Endothelial cell of hepatic sinusoid (primary cell): ENCODE data around the gene SLC35B4.
"Not testable (repeated sequence)": the region's sequence is repeated elsewhere in the genome, so short reads cannot be mapped to it uniquely, and the experiment has no call there.

Experiments used
- in situ Hi-C: cut with HindIII; loops from 2 replicates; pipeline ENCODE4 v1.10.0; 2017; ENCODE audit warnings: low sequenced_read_pairs

Gene SLC35B4

DNA sequence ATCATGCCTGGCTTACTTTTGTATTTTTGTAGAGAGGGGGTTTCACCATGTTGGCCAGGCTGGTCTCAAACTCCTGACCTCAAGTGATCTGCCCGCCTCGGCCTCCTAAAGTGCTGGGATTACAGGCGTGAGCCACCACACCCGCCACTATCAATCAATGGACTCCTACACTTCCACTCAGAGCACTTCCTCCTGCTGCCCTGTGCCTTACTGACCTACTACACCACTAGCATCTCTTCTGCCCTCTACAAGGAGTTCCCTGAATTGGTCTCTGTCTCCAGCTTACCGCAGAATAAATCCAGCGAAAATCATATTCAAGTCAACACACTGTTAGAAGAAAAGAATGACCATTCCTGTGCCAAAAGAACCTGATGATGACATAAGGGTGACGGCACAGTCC is 20.7 kb downstream of the SLC35B4 start:
- in situ Hi-C loops, result not testable (repeated sequence)

DNA sequence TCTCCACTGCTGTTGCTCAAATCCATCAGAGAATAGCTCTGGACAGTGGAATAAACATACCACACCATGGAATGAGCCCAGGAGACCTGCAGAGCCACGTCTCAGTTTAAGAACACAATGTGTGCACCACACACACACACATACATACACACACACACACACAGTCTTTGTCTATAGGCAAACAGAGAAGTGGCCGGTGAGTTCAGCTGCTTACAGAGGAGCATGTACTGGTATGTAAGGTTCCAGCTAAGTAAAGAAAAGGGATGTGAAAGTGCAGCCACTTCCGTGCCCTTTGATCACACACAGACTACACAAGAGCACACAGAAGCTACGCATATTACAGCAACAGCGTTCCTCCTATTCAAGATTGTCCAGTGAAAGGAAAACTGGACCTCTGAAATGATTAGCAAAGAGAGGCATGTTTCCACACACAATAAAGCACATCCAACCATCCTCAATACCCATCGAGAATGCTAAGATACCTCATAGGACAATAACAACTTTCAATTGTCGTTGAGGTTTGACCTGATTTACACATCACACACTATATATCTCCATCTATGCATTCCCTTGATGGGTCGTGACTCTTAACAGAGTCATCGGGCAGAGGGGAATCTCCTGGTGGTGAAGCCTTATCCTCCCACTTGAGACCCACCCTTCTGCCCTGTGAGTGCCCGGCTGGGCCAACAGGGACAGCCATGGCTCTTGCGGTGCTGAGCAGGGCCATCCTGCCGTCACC is 23.6 kb downstream of the SLC35B4 start:
- in situ Hi-C loops, result no loop called here

DNA sequence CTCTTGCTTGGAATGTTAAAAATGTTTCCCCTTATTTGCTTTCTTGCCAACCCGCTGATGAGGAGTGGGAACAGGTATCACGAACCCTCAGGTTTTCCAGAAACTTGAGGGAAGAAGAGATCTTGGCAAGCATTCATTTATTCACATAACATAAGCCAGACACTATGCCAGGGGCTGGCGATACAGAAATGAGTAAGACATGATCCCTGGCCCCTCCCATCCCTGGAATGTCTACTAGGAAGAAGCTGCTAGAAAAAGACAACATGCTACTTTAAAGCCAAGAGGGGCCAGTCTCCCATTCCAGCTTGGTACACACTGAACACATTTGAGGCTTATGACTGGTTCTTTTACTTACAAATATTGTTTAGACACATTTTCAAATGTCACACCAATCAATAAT is 26.4 kb downstream of the SLC35B4 start:
- in situ Hi-C loops, result no loop called here

DNA sequence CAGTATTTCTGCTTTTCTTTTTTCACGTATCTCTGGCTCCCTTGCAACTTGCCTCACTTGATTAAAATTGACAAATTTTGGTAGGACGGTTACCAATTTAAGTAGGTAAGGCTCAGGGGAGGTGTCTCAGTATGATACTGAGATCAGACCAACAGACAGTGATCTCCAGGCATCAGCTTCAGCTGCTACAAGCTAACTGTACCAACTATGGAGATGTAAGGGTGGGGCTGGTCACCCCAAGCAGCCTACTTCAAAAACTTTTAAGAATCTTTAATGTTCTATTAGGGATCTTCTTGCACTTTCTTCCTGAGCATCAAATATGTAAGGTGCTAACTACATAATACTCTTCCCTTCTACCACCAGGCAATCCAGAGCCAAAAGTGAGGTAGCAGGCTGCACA is 26.9 kb downstream of the SLC35B4 start:
- in situ Hi-C loops, result no loop called here

DNA sequence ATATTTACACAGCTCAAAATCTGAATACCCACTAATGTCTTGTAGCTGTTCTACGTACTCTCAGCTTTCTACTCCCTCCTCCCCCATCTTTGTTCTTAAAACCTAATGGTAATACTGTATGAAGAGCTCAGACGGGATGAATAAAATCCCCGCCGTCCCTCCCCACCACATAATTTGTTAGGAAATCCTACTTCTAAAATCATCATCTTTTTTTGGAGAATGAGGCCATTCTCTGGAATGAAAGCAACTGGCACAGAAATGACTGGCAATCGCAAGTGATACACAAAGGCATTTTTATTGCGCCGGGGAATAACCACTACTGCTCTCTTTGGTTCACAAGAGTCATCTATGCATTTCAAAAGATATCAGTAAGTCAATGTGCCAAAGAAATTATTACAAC is 27.3 kb downstream of the SLC35B4 start:
- in situ Hi-C loops, result no loop called here

DNA sequence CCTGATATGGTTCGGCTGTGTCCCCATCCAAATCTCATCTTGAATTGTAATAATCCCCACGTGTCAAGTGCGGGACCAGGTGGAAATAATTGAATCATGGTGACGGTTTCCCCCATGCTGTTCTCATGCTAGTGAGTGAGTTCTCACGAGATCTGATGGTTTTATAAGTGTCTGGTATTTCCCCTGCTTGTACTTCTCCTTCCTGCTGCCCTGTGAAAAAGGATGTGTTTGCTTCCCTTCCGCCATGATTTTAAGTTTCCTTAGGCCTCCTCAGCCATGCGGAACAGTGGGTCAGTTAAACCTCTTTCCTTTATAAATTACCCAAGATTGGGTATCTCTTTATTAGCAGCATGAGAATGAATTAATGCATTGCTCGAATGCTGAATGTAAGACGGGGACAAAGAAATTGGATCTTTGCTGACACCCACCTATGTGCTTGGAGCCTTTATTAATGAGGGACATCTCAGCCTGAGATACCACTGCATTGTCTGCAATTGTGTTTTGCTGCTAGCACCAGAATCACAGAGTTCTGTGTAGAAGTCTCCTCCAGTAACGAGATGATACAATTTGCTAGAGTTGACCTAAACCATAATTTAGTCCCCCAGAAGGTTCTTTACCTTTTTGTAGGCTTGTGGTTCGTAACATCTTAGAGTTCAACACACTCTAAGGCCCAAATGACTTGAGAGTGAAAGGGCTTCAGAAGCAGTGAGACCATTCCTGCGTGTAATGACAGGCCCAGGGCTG is 28.6 kb downstream of the SLC35B4 start:
- in situ Hi-C loops, result no loop called here

DNA sequence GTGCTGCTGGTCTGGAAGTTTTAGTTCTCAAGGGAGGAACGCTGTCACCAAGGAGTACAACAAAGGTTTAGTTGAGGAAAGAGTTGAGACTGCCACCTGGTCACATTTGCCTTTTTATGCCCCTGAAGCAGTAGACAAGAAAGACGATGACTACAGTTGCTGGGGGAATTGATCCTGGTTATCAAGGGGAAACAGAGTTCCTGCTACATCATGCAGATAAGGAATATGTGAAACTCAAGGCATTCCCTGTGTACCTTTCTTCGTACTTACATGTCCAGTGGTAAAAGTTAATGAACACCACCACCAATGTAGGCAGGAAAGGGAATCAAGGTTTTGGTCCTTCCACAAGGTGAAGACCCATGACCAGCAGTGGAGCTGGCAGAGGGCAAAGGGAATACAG is 31.8 kb downstream of the SLC35B4 start:
- in situ Hi-C loops, result no loop called here

DNA sequence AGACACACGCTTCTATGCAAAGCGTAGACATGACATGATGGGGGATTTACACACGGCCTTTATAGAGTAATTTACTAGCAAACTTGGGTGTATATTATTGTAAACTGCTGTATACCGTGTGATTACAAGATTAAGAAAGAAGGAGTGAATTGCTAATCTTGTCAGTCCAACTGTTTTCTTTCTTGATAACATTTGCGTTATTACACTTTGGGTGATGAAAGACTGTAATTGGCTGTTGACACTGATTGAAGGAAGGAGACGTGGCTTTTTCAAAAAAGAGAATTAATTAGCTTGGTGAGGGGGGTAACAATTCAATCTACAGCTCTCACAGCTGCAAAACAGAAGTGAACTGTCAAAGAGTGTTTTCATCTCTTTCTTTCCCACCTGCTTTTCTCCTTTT is 32.7 kb downstream of the SLC35B4 start:
- in situ Hi-C loops, result no loop called here

DNA sequence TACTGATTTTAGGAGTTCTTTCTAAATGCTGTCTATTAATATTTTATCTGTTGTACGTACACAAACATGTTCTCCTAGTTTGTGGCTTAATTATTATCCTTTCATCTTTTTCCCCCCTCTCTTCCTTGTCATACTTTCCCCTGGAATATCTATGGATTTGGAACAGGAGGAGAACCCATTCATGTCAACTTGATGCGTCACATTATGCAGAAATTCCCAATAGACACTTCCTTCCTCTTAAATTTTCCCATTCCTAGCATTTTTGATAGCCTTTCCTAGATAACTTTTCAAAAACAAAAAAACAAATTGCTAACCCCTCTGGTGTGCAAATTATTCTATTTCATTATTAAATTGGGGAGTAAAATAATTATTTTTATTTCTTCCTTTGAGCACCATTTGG is 36.2 kb downstream of the SLC35B4 start:
- in situ Hi-C loops, result no loop called here

DNA sequence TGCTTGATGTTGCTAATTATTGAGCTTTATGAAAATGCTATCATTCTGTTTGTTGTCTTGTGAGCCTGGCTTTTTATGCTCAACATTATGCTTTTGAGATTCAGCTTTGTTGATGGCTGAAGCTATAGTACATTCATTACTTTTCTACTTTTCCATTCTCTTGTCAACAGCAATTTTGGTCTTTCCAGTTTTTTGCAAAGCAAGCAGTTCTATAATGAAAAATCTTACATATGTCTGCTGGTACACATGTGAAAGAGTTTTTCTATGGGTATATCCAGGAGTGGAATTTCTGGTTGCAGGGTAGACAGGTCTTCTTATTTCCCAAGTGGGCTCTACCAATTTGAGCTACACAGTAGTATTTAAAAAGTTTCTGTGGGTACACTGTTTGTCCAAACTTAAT is 36.8 kb downstream of the SLC35B4 start:
- in situ Hi-C loops, result no loop called here

DNA sequence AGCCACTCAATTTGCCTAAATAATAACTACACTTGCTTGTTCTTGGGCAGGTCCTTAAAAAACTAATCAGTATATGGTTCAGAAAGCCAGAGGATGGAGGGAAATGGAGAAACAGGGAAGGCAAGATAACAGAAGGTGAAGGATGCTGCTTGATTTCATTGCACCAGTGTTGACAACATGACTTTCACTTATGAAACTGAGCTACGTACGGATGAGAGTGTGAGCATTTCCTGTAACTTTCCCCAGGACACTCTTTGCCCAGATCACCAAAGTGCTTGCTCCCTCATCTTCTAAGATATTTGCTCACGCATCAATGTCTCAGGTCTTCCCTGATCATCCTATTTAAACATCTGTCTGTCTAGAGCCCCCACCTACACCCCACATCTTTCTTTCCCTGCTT is 37.4 kb downstream of the SLC35B4 start:
- in situ Hi-C loops, result no loop called here

DNA sequence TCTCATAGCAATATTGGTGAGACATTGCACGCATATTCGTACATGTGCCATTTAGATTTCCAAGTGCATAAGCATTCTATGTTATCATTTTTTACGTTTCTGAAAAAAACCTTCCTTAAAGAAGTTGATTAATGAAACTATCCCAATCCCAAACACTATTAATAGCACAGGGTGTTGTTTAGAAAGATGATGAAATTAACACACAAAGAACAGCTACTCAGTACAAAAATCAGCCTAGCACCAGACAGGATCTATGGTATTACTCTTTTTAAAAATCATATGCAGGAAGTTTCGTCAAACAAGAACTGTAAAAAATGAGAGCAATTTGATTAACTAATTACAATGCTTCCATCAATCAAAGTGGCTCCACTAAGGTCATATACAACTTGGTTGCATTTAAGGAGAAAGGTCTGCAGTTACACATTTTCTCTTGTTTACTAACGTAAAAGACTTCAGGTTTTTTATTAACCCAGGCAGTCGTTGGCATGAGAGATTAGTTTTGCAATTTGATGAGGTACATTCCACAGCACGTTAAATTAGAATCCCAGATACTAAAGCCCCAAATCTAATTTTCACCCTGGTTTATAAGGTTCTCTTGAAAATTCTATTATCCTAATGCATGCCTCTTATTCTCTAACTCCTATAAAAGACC is 38.1 kb downstream of the SLC35B4 start:
- in situ Hi-C loops, result no loop called here

DNA sequence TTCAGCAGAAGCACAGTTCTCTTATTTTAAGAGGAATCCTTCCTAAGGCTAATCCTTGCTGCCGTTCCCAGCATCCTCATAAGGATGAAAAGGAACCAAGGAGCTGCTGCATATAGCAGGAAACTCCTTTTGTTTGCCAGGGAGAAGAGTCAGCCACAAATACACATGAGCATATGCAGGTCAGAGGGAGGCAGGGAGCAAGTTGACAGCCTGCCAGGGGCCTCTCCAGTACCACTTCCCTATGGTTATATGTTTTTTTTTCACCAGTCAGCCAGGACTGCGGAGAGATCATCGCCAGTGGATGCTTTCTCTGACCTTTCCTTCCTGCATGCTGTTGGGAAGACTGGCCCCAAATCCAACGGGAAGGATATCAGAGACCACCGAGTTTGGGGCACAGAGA is 39.8 kb downstream of the SLC35B4 start:
- in situ Hi-C loops, result no loop called here

DNA sequence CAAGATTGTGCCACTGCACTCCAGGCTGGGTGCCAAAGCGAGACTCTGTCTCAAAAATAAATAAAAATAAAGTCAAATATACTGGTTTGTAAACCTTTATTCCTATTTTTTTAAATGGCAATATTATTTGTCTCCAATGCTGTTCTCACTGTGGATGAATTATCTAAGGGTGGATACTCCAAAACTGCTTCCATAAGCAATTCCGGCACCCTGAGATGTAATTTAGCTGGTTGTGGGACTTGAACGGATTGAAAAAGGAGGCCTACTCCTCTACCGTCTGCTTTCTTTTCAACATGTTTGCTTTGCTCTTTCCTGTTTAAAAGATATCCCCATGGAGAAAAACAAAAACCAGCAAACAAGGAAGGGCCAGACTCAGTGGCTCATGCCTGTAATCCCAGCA is 54.4 kb downstream of the SLC35B4 start:
- in situ Hi-C loops, result no loop called here

DNA sequence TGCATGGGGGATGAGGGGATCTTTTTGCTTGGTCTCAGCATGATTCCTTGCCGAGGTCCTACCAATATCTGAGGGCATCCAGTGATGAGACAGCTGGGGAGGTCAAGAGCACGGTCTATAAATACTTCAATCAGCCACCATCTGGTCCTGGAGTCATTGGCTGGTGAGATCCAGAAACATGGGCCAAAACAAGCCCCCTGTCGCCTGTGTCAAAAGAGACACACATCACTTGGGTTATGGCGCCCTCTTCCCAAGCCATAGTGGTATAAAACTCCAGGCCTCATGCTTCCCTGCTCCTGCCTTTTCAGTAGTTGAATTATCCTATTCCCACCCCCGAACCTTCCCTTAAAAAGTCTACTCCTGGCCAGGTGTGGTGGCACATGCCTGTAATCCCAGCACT is 60.9 kb downstream of the SLC35B4 start:
- in situ Hi-C loops, result no loop called here

DNA sequence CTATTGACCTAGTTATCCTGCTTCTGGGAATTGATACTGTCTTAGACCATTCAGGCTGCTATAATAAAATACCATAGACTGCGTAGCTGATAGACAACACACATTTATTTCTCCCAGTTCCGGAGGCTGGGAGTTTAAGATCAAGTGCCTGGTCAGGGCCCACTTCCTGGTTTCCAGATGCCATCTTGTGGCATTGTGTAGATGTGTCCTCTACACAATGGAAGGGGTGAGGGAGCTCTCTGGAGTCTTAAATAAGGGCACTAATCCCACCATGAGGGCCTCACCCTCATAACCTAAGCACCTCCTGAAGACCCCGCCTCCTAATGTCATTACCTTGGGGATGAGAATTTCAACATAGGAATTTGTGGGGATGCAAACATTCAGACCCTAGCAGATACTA is 62.4 kb downstream of the SLC35B4 start:
- in situ Hi-C loops, result no loop called here

DNA sequence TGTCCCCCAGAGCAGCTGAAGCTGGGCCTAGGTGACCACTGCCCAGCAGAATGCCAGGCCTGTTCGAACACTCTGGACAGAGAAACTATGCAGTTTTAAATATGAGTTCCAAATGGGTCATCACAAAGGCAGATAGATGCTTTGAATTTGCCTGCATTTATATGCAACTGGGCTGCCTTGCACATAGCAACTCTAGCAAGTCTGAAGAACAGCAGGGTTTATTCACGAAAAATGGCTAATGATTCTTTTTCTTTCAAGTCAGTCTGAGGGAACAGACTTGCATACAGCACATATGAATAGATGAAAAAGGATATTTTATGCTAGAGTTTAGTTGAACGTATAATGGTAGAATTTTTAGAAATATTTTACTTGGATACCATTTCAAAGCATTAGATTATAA is 68.5 kb downstream of the SLC35B4 start:
- in situ Hi-C loops, result no loop called here

DNA sequence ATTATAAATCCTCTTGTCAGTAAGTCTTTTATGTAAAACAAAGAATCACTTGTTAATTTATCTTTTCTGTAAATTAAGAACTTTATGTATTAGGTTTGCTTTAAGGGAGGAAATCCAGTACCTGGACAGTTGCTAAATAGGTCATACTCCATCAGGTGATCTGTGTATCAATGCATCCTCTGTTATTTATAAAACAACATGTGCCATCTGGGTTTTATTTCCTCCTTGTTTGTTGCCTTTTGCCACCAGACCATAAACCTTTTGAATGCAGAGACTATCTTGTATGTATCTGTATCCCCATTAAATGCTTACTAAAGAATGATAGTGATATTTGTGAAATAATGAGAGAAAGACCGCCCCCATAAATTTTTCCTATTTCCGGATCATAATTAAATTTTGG is 70.0 kb downstream of the SLC35B4 start:
- in situ Hi-C loops, result no loop called here

DNA sequence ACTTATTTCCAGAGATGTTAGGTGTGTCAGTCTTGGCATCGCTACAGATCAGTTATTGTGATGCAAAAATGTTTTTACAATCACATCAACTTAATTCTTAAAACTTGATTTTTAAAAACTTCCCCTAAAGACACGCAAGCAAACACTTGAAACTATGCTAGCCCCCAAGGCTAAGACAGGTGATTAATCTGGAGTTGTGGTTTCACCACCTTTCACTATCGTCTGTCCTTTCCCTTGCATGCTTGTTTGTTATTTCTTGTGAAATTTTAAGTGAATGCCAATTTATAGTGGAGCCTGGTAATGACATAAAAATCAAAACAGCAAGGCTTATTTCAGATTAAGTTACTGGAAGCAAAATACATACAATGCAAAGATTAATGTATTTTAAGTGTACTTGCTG is 70.4 kb downstream of the SLC35B4 start:
- in situ Hi-C loops, result no loop called here

DNA sequence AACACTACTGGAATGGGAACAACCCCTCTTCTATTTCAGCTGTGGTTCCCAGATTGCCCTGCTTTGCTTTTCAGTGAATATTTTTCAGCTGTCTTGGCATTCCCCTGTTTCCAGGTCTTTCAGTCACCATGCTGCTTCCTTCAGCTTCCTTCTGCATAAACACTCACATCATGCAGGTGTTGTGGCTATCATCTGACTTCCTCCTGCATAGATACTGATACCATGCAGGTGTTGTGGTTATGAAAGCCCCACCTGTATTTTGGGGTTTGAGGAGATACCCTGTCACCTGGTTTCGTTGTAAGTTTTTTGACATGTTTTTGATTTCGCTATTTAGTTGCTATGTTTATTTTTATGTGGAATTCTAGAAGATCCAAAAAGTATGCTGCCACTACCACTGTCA is 71.5 kb downstream of the SLC35B4 start:
- in situ Hi-C loops, result no loop called here
